HG03521 (cell line): Measurements from ENCODE around the gene ACSM5.

ENCODE experiments used
- ATAC-seq: cut with Tn5 transposase; IDR thresholded peaks from one replicate; pipeline ENCODE4 v1.9.1; 2021; ENCODE audit warnings: mild to moderate bottlenecking, moderate library complexity; ENCODE audit not compliant: unreplicated experiment

Gene ACSM5, protein sequence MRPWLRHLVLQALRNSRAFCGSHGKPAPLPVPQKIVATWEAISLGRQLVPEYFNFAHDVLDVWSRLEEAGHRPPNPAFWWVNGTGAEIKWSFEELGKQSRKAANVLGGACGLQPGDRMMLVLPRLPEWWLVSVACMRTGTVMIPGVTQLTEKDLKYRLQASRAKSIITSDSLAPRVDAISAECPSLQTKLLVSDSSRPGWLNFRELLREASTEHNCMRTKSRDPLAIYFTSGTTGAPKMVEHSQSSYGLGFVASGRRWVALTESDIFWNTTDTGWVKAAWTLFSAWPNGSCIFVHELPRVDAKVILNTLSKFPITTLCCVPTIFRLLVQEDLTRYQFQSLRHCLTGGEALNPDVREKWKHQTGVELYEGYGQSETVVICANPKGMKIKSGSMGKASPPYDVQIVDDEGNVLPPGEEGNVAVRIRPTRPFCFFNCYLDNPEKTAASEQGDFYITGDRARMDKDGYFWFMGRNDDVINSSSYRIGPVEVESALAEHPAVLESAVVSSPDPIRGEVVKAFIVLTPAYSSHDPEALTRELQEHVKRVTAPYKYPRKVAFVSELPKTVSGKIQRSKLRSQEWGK

GRCh38 chr16:20409398-20410120 lies at the start of gene ACSM5:
TSS of gene ACSM5 (plus strand) at chr16:20409534. CDS start at chr16:20411485, 1,951 bp downstream.
- ATAC-seq: peak; percentile 22

- no peak for ATAC-seq
Measured at GRCh38 chr16:20359997-20360396, 49.3 kb upstream of the ACSM5 start.

DNA sequence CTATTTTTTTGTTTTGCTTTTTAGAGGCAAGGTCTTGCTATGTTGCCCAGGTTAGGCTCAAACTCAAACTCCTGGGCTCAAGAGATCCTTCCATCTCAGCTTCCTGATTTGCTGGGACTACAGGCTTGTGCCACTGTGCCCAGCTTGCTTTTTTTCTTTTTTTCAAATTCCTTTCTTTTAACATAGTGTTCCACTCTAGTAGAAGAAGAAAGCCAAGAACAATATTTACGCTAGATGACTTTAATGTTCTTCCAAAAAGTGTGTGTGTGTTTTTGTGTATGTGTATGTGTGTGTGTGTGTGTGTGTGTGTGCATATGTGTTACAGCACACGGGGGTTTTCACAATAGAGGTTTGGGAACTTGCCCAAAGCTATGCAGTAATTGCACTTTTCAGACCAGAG lies 46.1 kb upstream of the ACSM5 start:
- ATAC-seq: no peak

GRCh38 chr16:20364051-20364450 lies 45.3 kb upstream of the ACSM5 start:
- no peak for ATAC-seq

DNA sequence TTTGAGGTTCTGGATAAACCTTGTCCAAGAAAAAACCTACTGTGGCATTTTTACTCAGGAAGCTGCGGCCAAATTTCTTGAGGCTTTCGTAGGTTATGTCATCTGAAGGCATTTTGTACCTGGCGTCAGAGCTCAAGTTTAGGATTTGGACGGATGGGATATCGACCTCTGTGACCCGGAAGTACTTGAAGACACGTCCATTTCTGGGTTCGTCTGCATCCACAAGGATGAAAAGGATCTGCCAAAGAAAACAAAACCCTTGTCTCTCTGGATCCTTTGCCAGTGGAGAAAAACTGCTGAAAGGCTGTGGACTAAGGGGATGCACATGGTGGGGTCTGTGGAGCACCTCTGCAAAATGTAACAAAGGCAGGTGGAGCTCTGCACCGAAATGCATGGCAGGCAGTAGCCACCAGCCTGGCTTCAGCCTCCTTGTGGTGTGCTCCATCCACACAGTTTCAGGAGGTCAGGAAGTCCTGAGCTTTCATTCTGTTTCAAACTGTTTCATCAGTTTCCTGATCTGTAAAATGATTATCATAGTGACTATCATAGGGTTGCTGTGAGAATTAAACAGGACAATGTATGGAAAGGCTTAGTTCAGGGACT lies 39.8 kb upstream of the ACSM5 start:
- ATAC-seq: no peak

DNA sequence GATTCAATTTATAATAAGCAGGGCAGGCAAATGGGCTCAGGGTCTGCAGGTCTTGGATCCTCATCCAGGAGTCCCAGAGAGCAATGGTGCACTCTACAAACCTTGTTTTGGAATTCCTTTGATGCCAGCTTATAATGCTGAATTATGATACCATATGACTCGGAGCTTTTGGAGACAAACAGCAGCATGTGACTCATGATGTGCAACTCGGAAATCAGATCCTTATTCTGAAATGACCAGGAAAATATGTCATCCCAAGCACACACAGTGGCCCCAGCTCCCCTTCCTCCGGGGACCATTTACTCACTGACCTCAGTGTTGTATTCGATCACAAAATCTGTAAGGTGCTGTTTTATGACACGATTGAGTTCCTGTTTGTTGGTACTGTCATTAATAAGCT lies 36.6 kb upstream of the ACSM5 start:
- no peak for ATAC-seq

DNA sequence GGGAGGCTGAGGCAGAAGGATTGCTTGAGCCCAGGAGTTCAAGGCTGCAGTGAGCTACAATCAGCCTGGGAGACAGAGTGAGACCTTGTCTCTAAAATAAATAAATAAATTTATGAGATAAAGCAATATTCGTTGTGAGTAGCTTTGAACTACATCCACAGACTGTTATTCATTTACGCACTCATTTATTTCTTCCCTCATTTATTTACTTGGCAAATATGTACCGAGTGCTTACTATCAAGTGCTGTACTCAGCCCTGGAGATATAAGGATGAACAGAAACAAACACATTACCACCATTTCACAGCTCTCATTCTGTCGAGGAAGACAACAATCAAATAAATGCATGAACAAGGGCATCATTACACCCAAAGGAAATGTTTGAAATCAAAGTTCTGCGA lies 32.2 kb upstream of the ACSM5 start:
- ATAC-seq: no peak

GRCh38 chr16:20380782-20381181 lies 28.6 kb upstream of the ACSM5 start:
- no peak for ATAC-seq

DNA sequence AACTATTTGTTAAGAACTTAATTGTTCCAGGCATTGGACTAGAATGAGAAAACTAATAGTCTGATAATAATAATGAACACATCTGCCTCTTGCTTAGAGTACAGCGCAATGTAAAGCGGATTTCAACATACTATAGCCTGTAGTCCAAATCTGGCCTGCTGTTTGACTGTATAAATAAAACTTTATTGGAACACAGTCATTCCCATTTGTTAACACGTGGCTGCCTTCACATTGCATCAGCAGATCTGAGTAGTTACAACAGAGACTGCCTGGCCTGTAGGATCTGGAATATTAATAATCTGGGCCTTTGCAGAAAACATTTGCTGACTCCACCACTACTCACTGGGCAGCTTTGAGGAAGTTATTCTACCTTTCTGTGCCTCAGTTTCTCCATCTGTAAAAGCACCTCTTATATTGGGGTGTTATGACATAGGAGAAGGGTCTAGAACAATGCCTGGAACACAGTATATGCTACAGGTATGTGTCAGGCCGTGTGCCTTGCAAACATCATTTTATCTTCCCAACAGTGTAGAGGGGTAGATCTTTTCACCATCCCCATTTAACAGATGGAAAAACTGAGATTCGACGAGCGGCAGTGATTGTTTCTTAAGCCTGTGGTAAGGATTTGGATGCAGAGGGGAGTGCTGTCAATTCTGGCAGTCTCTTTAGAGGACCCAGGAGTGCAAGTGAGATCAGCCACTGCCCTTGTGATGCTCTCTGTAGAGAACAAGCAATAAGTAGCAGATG lies 27.0 kb upstream of the ACSM5 start:
- no peak for ATAC-seq

- peak; percentile 74 for ATAC-seq
Measured at GRCh38 chr16:20383106-20384029, 26.0 kb upstream of the ACSM5 start.

- ATAC-seq: no peak
Measured at GRCh38 chr16:20385844-20386832, 23.2 kb upstream of the ACSM5 start.

DNA sequence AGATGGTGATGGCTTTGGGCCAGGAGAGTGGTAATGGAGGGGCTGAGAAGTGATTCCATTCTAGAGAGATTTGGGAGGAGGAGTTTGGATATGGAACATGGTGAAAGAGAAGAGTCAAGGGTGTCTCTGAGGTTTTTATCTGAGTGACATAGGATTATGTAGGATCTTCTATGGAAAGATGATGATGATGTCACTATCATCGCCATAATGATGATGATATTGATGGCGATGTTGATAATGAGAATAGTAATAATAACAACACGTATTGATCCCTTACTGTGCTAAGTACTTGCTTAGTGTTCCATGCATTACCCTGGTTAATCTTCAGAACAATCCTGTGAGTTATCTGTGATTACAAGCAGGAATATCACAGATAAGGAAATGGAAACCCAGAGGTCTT lies 21.4 kb upstream of the ACSM5 start:
- ATAC-seq: no peak

GRCh38 chr16:20388854-20389253 lies 20.5 kb upstream of the ACSM5 start:
- ATAC-seq: no peak

DNA sequence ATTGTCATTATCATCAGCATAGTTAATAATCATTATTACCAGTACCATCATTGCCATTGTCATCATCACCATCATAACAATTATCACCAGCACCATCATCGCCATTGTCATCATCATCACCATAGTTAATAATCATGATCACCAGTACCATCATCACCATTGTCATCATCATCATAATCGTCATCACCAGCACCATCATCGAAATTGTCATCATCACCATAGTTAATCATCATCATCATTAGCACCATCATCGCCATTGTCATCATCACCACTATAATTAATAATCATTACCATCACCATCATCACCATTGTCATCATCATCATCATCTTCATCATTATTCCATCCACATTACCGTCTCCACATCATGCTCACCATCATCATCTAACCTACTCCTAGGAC lies 18.3 kb upstream of the ACSM5 start:
- ATAC-seq: no peak

DNA sequence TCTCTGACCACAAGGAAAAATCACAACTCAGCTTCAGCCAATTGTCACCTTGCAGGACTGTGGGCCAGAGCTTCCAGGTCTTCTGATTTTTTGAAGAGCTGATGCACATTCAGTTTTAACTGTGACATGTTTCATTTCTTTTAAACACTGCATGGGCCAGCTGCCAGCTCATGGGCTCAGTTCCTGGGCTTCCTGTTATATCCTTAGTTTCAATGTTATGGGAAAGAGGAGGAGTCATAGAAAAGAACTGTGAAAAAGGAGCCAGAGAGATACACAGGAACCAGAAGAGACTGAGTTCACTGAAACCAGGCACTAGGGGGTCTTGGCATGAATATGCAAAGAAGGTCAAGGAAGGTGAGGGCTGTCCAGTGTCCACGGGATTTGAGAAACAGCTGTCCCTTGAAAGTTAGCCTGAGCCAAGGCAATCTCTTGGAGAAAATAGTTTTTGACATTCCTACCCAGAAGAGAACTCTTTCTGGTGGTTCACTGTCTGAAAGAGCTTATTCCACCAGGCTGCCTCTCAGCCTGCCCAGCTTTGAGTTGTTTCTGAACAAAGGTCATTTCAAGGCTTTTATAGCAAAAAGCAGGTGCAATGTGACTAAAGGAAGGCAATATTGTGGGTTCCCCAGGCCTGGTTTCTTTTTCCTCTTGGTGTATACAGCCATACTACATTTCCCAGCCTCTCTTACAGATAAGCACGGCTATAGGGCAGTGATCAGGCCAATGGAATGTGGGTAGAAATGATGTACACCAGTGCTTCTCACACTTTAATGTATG lies 15.3 kb upstream of the ACSM5 start:
- no peak for ATAC-seq

GRCh38 chr16:20395946-20396345 lies 13.4 kb upstream of the ACSM5 start:
- no peak for ATAC-seq

- ATAC-seq: no peak
Measured at GRCh38 chr16:20396846-20397467, 12.4 kb upstream of the ACSM5 start.
